Left ventricle myocardium inferior (tissue), 1 donor: ENCODE measurements around the gene PCDHB14. TPM values are rescaled to one million over a fixed set of nuclear protein-coding genes. Genes with fewer than 3 reads are reported as not detected.

Experiments
- DNase-seq: peaks from one replicate; pipeline ENCODE4 v3.0.0-alpha.2; 2020
- H3K27ac ChIP-seq: fragments of 200-600 bp; replicated peaks from 2 replicates; pipeline ENCODE4 v1.8.0; 2021
- H3K27me3 ChIP-seq: fragments of 200-600 bp; 2 replicates; pipeline ENCODE4 v1.8.0; 2021; ENCODE audit warnings: low read depth
- H3K36me3 ChIP-seq: fragments of 200-600 bp; 2 replicates; pipeline ENCODE4 v1.8.0; 2021
- H3K4me1 ChIP-seq: fragments of 200-600 bp; 2 replicates; pipeline ENCODE4 v1.8.0; 2021
- H3K4me3 ChIP-seq: fragments of 200-600 bp; 2 replicates; pipeline ENCODE4 v1.8.0; 2021; ENCODE audit warnings: mild to moderate bottlenecking, moderate library complexity
- H3K9me3 ChIP-seq: fragments of 200-600 bp; replicated peaks from 2 replicates; pipeline ENCODE4 v1.8.0; 2021
- intact Hi-C: fragments of 100-400 bp; cut with micrococcal nuclease; formaldehyde crosslinking; loops from one replicate; pipeline ENCODE4 v1.11.0; 2022
- total RNA-seq: library from RNA; stranded (reverse); fragmentation: NEBNext Ultra II Directional; extraction: Animal tissue kit (Norgen Biotek cat#: 25700); gene quantifications from one replicate; pipeline ENCODE4 v1.2.1, GENCODE V29; 2021
- TF ChIP-seq, protein P1 (sequence below): fragments of 200-600 bp; IDR thresholded peaks from 2 replicates; pipeline ENCODE4 v1.8.0; 2021; ENCODE audit warnings: antibody characterized with exemption, mild to moderate bottlenecking, borderline replicate concordance
- donor health status: DM: no; HTN: yes; CAD: no; lungs with severe emphysema.

The PCDHB14 gene
- total RNA-seq, 1 donor from 2014 or later, result 1.9 TPM

DNA sequence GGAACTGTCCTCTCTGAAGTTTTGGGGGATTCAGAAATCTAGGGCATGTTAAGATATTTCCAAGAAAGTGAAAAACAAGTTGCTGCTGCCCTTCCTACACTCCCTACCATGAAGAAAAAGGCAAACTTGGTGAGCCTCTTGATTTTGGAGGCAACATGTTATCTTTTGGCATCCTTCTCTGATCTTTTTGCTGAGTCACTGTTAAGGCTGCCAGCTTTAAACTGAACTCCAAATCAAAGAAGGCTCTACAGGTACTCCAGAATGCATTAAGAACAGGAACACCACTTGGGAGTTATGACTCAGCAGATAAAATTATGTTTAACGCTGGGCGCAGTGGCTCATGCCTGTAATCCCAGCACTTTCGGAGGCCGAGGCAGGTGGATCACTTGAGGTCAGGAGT lies 46.1 kb downstream of the PCDHB14 start:
- H3K27me3 ChIP-seq, result no peaks in the 10 kb centered on the region
- peaks cover 100% of the 10 kb centered on the region for H3K9me3 ChIP-seq
- DNase-seq, result no peak
- no peak overlapping the region for H3K27ac ChIP-seq
- intact Hi-C loops, result no loop called here
- H3K36me3 ChIP-seq, result peaks cover 38% of the 10 kb centered on the region
- H3K4me1 ChIP-seq, result no peaks in the 10 kb centered on the region
- TF ChIP-seq, protein P1, sequence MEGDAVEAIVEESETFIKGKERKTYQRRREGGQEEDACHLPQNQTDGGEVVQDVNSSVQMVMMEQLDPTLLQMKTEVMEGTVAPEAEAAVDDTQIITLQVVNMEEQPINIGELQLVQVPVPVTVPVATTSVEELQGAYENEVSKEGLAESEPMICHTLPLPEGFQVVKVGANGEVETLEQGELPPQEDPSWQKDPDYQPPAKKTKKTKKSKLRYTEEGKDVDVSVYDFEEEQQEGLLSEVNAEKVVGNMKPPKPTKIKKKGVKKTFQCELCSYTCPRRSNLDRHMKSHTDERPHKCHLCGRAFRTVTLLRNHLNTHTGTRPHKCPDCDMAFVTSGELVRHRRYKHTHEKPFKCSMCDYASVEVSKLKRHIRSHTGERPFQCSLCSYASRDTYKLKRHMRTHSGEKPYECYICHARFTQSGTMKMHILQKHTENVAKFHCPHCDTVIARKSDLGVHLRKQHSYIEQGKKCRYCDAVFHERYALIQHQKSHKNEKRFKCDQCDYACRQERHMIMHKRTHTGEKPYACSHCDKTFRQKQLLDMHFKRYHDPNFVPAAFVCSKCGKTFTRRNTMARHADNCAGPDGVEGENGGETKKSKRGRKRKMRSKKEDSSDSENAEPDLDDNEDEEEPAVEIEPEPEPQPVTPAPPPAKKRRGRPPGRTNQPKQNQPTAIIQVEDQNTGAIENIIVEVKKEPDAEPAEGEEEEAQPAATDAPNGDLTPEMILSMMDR, result no peak
- H3K4me3 ChIP-seq, result no peak overlapping the region

- Histone ChIP-seq H3K36me3 (peaks cover 21% of the 10 kb centered on the region), H3K9me3 (peaks cover 100% of the 10 kb centered on the region), H3K4me3 (no peak overlapping the region), H3K4me1 (no peaks in the 10 kb centered on the region), H3K27me3 (no peaks in the 10 kb centered on the region), H3K27ac (no peak overlapping the region)
- no peak for DNase-seq
- intact Hi-C loops, result no loop called here
- TF ChIP-seq, protein P1, result no peak
These were observed 49.8 kb downstream of the PCDHB14 start for GRCh38 chr5:141272906-141273305.

Other genes with a start within 250 kb of the PCDHB14 start
- gene PCDHB1, start 172.0 kb upstream of the PCDHB14 start, total RNA-seq, result not detected
- 1.1 TPM for gene PCDHB2, start 128.7 kb upstream of the PCDHB14 start, total RNA-seq
- 0.77 TPM for gene PCDHB3, start 122.9 kb upstream of the PCDHB14 start, total RNA-seq
- gene PCDHB4, start 101.5 kb upstream of the PCDHB14 start, total RNA-seq, result 0.80 TPM
- 2.3 TPM for gene PCDHB5, start 88.1 kb upstream of the PCDHB14 start, total RNA-seq
- 0.14 TPM for gene PCDHB6, start 73.3 kb upstream of the PCDHB14 start, total RNA-seq
- gene PCDHB7, start 50.7 kb upstream of the PCDHB14 start, total RNA-seq, result 0.55 TPM
- gene PCDHB8, start 45.6 kb upstream of the PCDHB14 start, total RNA-seq, result 2.1 TPM
- gene PCDHB16, start 41.0 kb upstream of the PCDHB14 start, total RNA-seq, result 1.4 TPM
- 1.2 TPM for gene PCDHB9, start 36.2 kb upstream of the PCDHB14 start, total RNA-seq
- 0.63 TPM for gene PCDHB10, start 31.0 kb upstream of the PCDHB14 start, total RNA-seq
- 0.77 TPM for gene PCDHB11, start 23.7 kb upstream of the PCDHB14 start, total RNA-seq
- 0.69 TPM for gene PCDHB12, start 14.6 kb upstream of the PCDHB14 start, total RNA-seq
- 2.5 TPM for gene PCDHB13, start 9.4 kb upstream of the PCDHB14 start, total RNA-seq
- gene PCDHB15, start 22.1 kb downstream of the PCDHB14 start, total RNA-seq, result 2.8 TPM
- not detected for gene SLC25A2, start 80.7 kb downstream of the PCDHB14 start, total RNA-seq
- gene TAF7, start 97.4 kb downstream of the PCDHB14 start, total RNA-seq, result 108 TPM
- 3.1 TPM for gene PCDHGA1, start 107.2 kb downstream of the PCDHB14 start, total RNA-seq
- gene PCDHGA2, start 115.4 kb downstream of the PCDHB14 start, total RNA-seq, result 7.8 TPM
- 12.2 TPM for gene PCDHGA3, start 120.5 kb downstream of the PCDHB14 start, total RNA-seq
- 5.7 TPM for gene PCDHGB1, start 126.8 kb downstream of the PCDHB14 start, total RNA-seq
- gene PCDHGA4, start 131.7 kb downstream of the PCDHB14 start, total RNA-seq, result 7.3 TPM
- 8.8 TPM for gene PCDHGB2, start 136.7 kb downstream of the PCDHB14 start, total RNA-seq
- gene PCDHGA5, start 140.8 kb downstream of the PCDHB14 start, total RNA-seq, result 4.9 TPM
- 6.3 TPM for gene PCDHGB3, start 146.9 kb downstream of the PCDHB14 start, total RNA-seq
- 5.6 TPM for gene PCDHGA6, start 150.5 kb downstream of the PCDHB14 start, total RNA-seq
- gene PCDHGA7, start 159.4 kb downstream of the PCDHB14 start, total RNA-seq, result 5.8 TPM
- gene PCDHGB4, start 164.4 kb downstream of the PCDHB14 start, total RNA-seq, result 4.2 TPM
- 8.5 TPM for gene PCDHGA8, start 169.3 kb downstream of the PCDHB14 start, total RNA-seq
- 6.0 TPM for gene PCDHGB5, start 174.6 kb downstream of the PCDHB14 start, total RNA-seq
- 3.9 TPM for gene PCDHGA9, start 179.4 kb downstream of the PCDHB14 start, total RNA-seq
- 5.0 TPM for gene PCDHGB6, start 184.7 kb downstream of the PCDHB14 start, total RNA-seq
- 5.0 TPM for gene PCDHGA10, start 189.6 kb downstream of the PCDHB14 start, total RNA-seq
- gene PCDHGB7, start 194.3 kb downstream of the PCDHB14 start, total RNA-seq, result 7.9 TPM
- 3.8 TPM for gene PCDHGA11, start 197.7 kb downstream of the PCDHB14 start, total RNA-seq
- gene PCDHGA12, start 207.2 kb downstream of the PCDHB14 start, total RNA-seq, result 4.8 TPM